ENCODE data around the gene KYNU. TPM values are rescaled to one million over a fixed set of nuclear protein-coding genes. Genes with fewer than 3 reads are reported as not detected.
"Not testable (repeated sequence)": the region's sequence is repeated elsewhere in the genome, so short reads cannot be mapped to it uniquely, and the experiment has no call there.

Gene KYNU
- total RNA-seq, 6 donors from 2014 or later, result 9.4 to 45.2 (median 15.6) TPM

DNA sequence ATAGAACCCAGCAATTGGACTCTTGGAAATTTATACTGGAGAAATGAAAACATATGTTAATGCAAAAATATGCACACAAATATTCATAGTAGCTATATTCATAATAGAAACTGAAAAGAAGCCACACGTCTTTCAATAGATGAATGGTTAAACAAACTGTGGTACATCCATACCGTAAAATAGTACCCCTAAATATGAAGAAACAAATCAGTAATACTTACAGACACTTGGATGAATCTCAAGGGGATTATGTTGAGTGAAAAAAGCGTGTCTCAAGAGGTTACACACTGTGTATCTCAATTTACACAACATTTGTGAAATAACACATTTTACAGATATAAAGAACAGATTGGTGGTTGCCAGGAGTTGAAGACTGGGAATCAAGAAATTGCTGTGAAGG, 190.6 kb downstream of the KYNU start:
- TF ChIP-seq POLR2AphosphoS5 (IDR thresholded peaks at IDR 0.05), result no peak
- TF ChIP-seq, protein P1, sequence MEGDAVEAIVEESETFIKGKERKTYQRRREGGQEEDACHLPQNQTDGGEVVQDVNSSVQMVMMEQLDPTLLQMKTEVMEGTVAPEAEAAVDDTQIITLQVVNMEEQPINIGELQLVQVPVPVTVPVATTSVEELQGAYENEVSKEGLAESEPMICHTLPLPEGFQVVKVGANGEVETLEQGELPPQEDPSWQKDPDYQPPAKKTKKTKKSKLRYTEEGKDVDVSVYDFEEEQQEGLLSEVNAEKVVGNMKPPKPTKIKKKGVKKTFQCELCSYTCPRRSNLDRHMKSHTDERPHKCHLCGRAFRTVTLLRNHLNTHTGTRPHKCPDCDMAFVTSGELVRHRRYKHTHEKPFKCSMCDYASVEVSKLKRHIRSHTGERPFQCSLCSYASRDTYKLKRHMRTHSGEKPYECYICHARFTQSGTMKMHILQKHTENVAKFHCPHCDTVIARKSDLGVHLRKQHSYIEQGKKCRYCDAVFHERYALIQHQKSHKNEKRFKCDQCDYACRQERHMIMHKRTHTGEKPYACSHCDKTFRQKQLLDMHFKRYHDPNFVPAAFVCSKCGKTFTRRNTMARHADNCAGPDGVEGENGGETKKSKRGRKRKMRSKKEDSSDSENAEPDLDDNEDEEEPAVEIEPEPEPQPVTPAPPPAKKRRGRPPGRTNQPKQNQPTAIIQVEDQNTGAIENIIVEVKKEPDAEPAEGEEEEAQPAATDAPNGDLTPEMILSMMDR (IDR thresholded peaks at IDR 0.05), result no peak
- Histone ChIP-seq H3K27ac (peak overlapping the region in 2 of 4 donors; percentile 27 to 60), H3K9me3 (peaks cover 0 to 3% (median 0%) of the 10 kb centered on the region in 4 donors), H3K4me1 (no peaks in the 10 kb centered on the region), H3K36me3 (no peaks in the 10 kb centered on the region), H3K4me3 (no peak overlapping the region), H3K27me3 (no peaks in the 10 kb centered on the region)
- ATAC-seq (ENCODE audit: low FRiP score in 2 of 2), result no peak
- WGBS, 2 donors, result 71 to 75% methylated on average over 3 of the region's 3 CpGs
- no peak for DNase-seq

DNA sequence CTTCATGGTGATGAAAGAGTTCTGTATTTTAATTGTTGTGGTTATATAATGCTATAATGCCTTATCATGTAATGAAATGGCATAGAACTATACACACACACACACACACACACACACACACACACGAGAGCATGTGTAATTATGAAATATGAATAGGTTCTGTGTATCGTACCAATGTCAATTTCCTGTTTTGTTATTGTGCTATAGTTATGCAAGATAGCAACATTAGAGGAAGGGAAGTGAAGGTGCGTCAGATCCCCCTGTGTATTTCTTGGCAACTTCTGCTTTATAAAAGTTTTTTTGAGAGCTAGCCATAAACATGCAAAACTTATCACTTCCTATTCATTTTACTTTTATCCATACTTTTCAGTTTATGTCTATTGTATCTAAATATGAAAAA, 191.0 kb downstream of the KYNU start:
- DNase-seq, result no peak
- peak; percentile 59 to 80 for ATAC-seq (ENCODE audit: low FRiP score in 2 of 2)

DNA sequence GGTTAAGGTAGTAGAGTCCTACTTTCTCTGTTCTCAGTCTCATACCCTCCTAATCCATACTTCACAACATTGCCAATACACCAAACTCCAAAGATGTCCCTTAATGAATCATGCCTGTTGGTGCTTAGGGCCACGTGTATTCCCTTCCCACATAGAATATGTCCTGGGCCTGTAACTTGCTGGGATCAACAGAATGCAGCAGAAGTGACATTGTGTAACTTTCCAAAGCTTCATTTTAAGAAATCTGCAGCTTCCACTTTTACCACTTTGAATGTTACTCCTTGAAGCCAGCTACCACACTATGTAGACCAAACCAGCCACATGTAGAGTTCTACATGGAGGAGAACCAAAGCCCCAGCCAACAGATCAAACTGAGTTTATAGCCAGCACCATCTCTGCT, 193.2 kb downstream of the KYNU start:
- ATAC-seq (ENCODE audit: low FRiP score in 2 of 2), result peak in 1 of 2 donors; percentile 58
- peak overlapping the region in 3 of 4 donors; percentile 22 to 61 (median 30) for H3K27ac ChIP-seq

More for the DNA sequence above, 191.0 kb downstream of the KYNU start:
- WGBS, 2 donors, result 32 to 33% methylated on average over 3 of the region's 3 CpGs
- Histone ChIP-seq H3K9me3 (peaks cover 0 to 3% (median 0%) of the 10 kb centered on the region in 4 donors), H3K27ac (peak overlapping the region in 2 of 4 donors; percentile 27 to 60), H3K4me3 (no peak overlapping the region), H3K4me1 (no peaks in the 10 kb centered on the region), H3K27me3 (no peaks in the 10 kb centered on the region), H3K36me3 (no peaks in the 10 kb centered on the region)
- TF ChIP-seq POLR2AphosphoS5 (IDR thresholded peaks at IDR 0.05) (peak in 1 of 2 donors; percentile 43), EP300 (IDR thresholded peaks at IDR 0.05) (peak in 1 of 4 donors; percentile 28)
- TF ChIP-seq, protein P1 (IDR thresholded peaks at IDR 0.05), result no peak

GRCh38 chr2:143071185-143071876, 193.9 kb downstream of the KYNU start:
- ATAC-seq (ENCODE audit: low FRiP score in 2 of 2) (no peak), DNase-seq (no peak)
- Histone ChIP-seq H3K4me3 (no peak overlapping the region), H3K9me3 (peaks cover 0 to 3% (median 2%) of the 10 kb centered on the region in 4 donors), H3K36me3 (no peaks in the 10 kb centered on the region), H3K27me3 (no peaks in the 10 kb centered on the region), H3K4me1 (no peaks in the 10 kb centered on the region), H3K27ac (peak overlapping the region in 2 of 4 donors; percentile 22 to 30)
- WGBS, 2 donors, result 78 to 82% methylated on average over 4 of the region's 4 CpGs
- no peak for TF ChIP-seq POLR2A (IDR thresholded peaks at IDR 0.05)
- no peak for TF ChIP-seq EP300 (IDR thresholded peaks at IDR 0.05)
- TF ChIP-seq POLR2AphosphoS5 (IDR thresholded peaks at IDR 0.05), result no peak
- TF ChIP-seq, protein P1 (IDR thresholded peaks at IDR 0.05), result no peak

More for the DNA sequence above, 193.2 kb downstream of the KYNU start:
- peaks cover 0 to 3% (median 2%) of the 10 kb centered on the region in 4 donors for H3K9me3 ChIP-seq
- no peak for TF ChIP-seq POLR2A (IDR thresholded peaks at IDR 0.05)
- no peak for TF ChIP-seq POLR2AphosphoS5 (IDR thresholded peaks at IDR 0.05)
- TF ChIP-seq, protein P1 (IDR thresholded peaks at IDR 0.05), result no peak
- no peak for TF ChIP-seq EP300 (IDR thresholded peaks at IDR 0.05)
- no peak overlapping the region for H3K4me3 ChIP-seq
- no peaks in the 10 kb centered on the region for H3K36me3 ChIP-seq
- no peaks in the 10 kb centered on the region for H3K27me3 ChIP-seq
- 45 to 71% methylated on average over 1 of the region's 1 CpG for WGBS, 2 donors
- H3K4me1 ChIP-seq, result no peaks in the 10 kb centered on the region
- no peak for DNase-seq

DNA sequence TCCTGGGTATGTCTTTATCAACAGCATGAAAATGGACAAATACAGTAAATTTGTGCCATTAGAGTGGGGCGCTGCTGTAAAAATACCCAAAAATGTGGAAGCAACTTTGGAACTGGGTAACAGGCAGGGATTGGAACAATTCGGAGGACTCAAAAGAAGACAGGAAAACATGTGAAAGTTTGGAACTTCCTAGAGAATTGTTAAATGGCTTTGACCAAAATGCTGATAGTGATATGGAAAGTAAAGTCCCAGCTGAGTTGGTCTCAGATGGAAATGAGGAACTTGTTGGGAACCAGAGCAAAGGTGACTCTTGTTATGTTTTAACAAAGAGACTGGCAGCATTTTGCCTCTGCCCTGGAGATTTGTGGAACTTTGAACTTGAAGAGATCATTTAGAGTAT, 197.4 kb downstream of the KYNU start:
- H3K27me3 ChIP-seq; ATAC-seq (ENCODE audit: low FRiP score in 2 of 2); H3K36me3 ChIP-seq; H3K9me3 ChIP-seq; H3K4me1 ChIP-seq; DNase-seq; H3K27ac ChIP-seq; H3K4me3 ChIP-seq: not testable (repeated sequence)
- WGBS, 2 donors, result 91 to 94% methylated on average over 2 of the region's 2 CpGs
